GM12864 (cell line): Measurements from ENCODE around the gene ARFRP1.

Experiments used
- DNase-seq: peaks from one replicate; pipeline ENCODE4 v3.0.0-alpha.2; 2011; ENCODE audit warnings: low read depth
- H3K4me3 ChIP-seq: 2 replicates; pipeline ENCODE4 v1.5.1; 2011; ENCODE audit warnings: mild to moderate bottlenecking, low read depth, low read length, control low read depth
- TF ChIP-seq, protein P1 (sequence below): IDR thresholded peaks from 2 replicates; pipeline ENCODE4 v1.5.1; 2011; ENCODE audit warnings: low read depth, mild to moderate bottlenecking, moderate library complexity, low read length, control low read depth, inconsistent platforms; ENCODE audit errors: missing control alignments

Gene ARFRP1, protein sequence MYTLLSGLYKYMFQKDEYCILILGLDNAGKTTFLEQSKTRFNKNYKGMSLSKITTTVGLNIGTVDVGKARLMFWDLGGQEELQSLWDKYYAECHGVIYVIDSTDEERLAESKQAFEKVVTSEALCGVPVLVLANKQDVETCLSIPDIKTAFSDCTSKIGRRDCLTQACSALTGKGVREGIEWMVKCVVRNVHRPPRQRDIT

DNA sequence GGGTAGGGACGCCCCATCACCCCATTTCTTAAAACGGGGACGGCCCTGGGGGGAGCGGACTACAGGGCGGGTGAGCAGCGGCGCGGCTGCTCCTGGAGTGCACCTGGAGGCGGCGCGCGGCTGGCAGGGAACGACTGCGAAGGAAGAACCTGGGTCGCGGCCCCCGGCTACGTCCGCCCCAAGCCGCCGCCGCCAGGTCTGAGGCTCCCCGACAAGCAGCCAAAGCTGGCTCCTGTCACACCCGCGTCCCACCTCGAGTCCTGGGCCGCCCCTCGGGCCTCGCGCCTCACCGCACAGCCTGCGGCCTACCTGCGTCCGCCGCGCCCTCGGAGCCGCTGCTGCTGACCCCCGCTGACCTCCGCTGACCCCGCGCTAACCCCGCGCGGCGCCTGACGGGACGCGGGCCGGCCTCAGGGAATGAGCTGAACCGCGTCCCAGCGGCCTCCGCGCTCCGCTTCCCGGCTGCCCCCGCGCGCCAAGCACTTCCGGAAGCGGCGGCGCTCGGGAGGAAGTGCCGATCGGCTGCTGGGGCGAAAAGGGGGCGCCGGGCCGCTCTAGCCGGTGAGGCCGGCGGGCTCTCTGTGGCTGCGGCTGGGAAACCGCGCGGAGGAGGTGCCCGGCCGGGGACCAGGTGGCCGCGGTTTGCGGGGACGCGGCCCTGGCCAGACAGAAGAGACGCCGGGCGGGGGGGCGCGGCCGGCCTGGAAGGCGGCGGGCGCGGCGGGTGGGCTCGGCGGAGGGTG, at the start of gene ARFRP1, which contains the start of gene ZGPAT:
Gene ARFRP1 (minus strand): TSS at position 419 of the 743 bp plus-strand sequence. CDS start 885 bp downstream, outside the sequence.
Gene ZGPAT (plus strand): TSS at position 482 of the 743 bp plus-strand sequence. CDS start 542 bp downstream, outside the sequence.
- TF ChIP-seq, protein P1, sequence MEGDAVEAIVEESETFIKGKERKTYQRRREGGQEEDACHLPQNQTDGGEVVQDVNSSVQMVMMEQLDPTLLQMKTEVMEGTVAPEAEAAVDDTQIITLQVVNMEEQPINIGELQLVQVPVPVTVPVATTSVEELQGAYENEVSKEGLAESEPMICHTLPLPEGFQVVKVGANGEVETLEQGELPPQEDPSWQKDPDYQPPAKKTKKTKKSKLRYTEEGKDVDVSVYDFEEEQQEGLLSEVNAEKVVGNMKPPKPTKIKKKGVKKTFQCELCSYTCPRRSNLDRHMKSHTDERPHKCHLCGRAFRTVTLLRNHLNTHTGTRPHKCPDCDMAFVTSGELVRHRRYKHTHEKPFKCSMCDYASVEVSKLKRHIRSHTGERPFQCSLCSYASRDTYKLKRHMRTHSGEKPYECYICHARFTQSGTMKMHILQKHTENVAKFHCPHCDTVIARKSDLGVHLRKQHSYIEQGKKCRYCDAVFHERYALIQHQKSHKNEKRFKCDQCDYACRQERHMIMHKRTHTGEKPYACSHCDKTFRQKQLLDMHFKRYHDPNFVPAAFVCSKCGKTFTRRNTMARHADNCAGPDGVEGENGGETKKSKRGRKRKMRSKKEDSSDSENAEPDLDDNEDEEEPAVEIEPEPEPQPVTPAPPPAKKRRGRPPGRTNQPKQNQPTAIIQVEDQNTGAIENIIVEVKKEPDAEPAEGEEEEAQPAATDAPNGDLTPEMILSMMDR = no peak
- H3K4me3 ChIP-seq = peak within 1 kb of the TSS; percentile 61
- DNase-seq = no peak

DNA sequence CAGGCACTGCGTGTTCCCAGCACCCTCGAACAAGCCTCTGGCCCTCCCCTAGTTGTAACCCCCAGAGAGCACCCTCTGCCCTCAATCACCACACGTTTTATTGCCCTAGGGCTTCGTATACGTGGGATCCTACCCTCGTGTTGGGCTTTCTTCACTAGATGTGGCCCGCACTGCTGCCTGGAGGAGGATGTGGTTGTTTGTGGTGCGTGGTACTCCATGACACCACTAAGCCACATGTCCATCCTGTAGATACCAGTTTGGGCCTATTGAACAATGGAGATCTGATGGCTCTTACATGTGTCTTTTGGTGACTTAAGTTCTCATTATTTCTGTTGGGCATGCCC, 48.8 kb upstream of the ARFRP1 start:
- DNase-seq = no peak
- TF ChIP-seq, protein P1 = no peak
- H3K4me3 ChIP-seq = no peak overlapping the region

DNA sequence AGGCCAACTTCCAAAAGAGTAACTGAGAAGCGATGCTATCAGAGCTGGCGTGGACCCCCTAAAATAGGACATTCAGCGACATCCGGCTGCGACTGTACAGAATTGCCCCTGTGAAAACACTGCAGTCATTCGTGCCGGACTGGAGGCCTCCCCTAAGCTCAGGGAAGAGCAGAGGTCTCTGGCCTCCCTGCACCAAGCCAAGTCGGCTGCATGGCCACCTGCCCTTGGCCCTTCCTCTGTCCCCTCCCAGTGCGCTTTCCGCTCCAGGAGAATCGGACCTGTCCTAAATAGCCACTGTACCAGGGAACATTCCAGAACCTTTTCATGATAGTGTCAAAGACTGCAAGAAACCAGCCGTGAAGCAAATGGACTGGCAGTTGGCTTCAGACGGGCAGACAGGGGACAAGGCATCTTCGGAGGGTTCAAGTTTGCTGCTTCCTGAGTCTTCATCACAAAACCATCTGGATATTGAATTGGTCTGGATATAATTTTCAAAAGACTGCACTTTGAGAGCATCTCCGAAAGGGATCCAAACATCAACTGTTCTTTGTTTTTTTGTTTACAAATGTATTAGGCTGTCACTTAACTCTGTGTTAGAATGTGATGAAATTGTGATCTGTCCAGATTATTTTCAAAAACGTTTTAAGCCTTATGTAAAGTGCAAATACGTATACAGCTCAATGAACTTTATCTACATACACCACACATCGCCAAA, 48.3 kb upstream of the ARFRP1 start:
- DNase-seq = no peak
- TF ChIP-seq, protein P1 = no peak
- no peak overlapping the region for H3K4me3 ChIP-seq

DNA sequence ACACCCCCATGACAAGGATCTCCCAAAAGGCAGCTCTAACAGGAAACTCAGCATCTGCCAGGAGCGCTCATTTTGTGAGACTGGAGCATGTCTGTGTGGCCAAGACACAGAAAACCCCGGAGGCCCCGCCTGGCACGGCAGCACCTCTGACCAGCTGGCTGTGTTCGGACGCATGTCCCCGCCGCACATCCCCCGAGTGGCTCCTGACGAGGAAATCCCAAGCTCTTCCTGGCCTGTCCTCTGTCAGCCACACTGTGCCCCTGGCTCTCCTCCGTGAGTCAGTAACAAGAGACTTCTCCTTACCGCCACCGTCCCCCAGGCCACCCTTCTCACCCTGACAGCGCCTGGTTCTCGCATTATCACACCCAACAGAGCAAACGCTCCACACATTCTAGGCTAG, 46.2 kb upstream of the ARFRP1 start:
- TF ChIP-seq, protein P1 = no peak
- no peak for DNase-seq
- H3K4me3 ChIP-seq = no peak overlapping the region

DNA sequence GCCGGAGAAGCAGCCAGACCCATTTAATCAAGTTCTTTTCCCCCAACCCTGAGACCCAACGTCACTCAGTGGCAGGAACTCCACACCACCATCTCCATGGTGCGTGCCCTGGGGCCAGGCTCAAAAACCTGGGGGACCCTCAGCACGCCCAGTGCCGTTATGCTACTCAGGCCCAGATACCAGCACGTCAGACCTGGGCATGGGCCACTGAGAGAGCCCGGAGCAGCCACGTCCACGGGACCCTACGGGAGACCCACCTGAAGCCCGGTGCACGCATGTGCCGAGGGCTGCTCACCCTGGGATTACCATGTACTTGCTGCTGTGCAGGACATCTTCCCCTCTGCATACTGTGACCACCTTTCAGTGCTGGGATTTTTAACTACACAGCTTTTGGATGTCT, 45.6 kb upstream of the ARFRP1 start:
- H3K4me3 ChIP-seq = no peak overlapping the region
- no peak for DNase-seq
- TF ChIP-seq, protein P1 = no peak

DNA sequence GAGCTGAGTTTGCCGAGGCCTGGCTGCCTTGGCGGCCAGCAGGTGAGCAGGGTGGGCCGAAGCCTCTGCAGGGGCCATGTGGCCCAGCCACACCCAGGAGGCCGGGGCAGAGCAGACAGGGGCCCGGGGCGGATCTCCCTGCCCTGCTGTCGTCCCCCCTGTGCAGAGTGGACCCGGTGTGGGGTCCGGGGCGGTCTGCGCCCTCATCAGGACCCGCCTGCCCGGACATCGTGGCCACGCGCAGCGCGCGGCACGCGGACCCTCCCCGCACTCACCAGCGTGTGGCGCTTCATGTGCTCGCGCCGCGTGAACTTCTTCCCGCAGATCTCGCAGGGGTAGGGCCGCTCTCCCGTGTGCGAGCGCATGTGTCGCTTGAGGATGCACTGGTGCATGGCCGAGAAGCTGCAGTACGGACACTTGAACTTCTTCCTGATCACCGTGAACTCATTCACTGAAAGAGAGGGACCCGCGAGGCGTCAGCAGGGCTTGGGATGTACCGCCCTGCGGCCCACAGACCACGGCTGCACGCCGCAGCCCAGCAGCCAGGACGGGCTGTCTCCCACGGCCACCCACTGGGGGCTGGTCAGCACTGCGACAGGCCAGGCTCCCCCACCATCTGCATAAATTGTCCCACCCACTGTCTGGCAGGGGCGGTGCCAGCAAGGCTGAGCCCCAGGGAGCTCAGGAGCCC, 44.8 kb upstream of the ARFRP1 start:
- TF ChIP-seq, protein P1 = no peak
- DNase-seq = no peak

More for the DNA sequence above, 44.8 kb upstream of the ARFRP1 start:
- H3K4me3 ChIP-seq = no peak overlapping the region
